Nephron (organoid): ENCODE results near the gene NHS.
"Not testable (repeated sequence)": the region's sequence is repeated elsewhere in the genome, so short reads cannot be mapped to it uniquely, and the experiment has no call there.

ENCODE experiments used
- H3K27ac Mint-ChIP-seq, 3 experiments: 2 replicates each; pipeline ENCODE4 v1.8.0; 2020; ENCODE audit warnings: mixed read lengths in 3 of 3, mild to moderate bottlenecking in 2 of 3, moderate library complexity in 1 of 3
- H3K27me3 Mint-ChIP-seq: 2 replicates; pipeline ENCODE4 v1.8.0; 2021; ENCODE audit warnings: low read depth, mild to moderate bottlenecking, moderate library complexity, mixed read lengths
- H3K36me3 Mint-ChIP-seq: 2 replicates; pipeline ENCODE4 v1.8.0; 2020; ENCODE audit warnings: low read depth, mixed read lengths
- H3K4me1 Mint-ChIP-seq: 2 replicates; pipeline ENCODE4 v1.8.0; 2020; ENCODE audit warnings: mixed read lengths
- H3K4me3 Mint-ChIP-seq, 3 experiments: 2 replicates each; pipeline ENCODE4 v1.8.0; 2020; ENCODE audit warnings: mild to moderate bottlenecking in 3 of 3, mixed read lengths in 3 of 3, moderate library complexity in 2 of 3
- H3K9me3 Mint-ChIP-seq: 2 replicates; pipeline ENCODE4 v1.8.0; 2020; ENCODE audit warnings: mixed read lengths
- TF ChIP-seq, protein P1 (sequence below), 3 experiments: fragments of 200-600 bp; sonication (generic); IDR thresholded peaks; one replicate each; pipeline ENCODE4 v1.5.0; 2021; ENCODE audit warnings: antibody characterized with exemption in 3 of 3; ENCODE audit not compliant: unreplicated experiment in 3 of 3

Gene NHS

DNA sequence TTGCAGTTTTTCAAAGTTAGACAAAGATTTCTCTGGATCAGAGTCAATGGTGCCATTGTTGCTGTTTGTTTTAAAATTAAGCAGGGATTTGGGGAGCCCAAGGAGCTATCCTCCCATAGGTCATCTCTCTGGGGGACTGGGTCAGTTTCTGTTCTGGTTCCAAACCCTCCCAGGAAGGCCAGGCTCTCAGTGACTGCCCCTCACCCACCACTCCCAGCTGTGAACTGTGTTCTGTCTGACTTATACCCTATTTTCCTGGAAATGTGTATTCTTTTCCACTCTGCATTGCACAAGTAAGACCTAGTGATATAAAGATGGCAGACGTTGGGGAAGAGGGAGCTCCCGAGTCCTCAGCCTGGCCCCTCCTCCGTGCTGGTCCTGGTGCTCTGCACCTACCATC, 65.8 kb downstream of the NHS start:
- Mint-ChIP-seq H3K27me3 (no peaks in the 10 kb centered on the region), H3K9me3 (no peaks in the 10 kb centered on the region), H3K27ac (peak overlapping the region in 1 of 3 experiments; percentile 13), H3K4me1 (peaks cover 15% of the 10 kb centered on the region), H3K4me3 (no peak overlapping the region), H3K36me3 (no peaks in the 10 kb centered on the region)
- TF ChIP-seq, protein P1, sequence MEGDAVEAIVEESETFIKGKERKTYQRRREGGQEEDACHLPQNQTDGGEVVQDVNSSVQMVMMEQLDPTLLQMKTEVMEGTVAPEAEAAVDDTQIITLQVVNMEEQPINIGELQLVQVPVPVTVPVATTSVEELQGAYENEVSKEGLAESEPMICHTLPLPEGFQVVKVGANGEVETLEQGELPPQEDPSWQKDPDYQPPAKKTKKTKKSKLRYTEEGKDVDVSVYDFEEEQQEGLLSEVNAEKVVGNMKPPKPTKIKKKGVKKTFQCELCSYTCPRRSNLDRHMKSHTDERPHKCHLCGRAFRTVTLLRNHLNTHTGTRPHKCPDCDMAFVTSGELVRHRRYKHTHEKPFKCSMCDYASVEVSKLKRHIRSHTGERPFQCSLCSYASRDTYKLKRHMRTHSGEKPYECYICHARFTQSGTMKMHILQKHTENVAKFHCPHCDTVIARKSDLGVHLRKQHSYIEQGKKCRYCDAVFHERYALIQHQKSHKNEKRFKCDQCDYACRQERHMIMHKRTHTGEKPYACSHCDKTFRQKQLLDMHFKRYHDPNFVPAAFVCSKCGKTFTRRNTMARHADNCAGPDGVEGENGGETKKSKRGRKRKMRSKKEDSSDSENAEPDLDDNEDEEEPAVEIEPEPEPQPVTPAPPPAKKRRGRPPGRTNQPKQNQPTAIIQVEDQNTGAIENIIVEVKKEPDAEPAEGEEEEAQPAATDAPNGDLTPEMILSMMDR (IDR thresholded peaks at IDR 0.05; ENCODE audit: unreplicated experiment in 3 of 3): no peak

- Mint-ChIP-seq H3K4me3 (no peak overlapping the region), H3K27me3 (no peaks in the 10 kb centered on the region), H3K27ac (no peak overlapping the region), H3K4me1 (peaks cover 18% of the 10 kb centered on the region), H3K36me3 (no peaks in the 10 kb centered on the region), H3K9me3 (no peaks in the 10 kb centered on the region)
- TF ChIP-seq, protein P1 (IDR thresholded peaks at IDR 0.05; ENCODE audit: unreplicated experiment in 3 of 3): no peak
Measured at GRCh38 chrX:17441965-17442364, 67.0 kb downstream of the NHS start.

DNA sequence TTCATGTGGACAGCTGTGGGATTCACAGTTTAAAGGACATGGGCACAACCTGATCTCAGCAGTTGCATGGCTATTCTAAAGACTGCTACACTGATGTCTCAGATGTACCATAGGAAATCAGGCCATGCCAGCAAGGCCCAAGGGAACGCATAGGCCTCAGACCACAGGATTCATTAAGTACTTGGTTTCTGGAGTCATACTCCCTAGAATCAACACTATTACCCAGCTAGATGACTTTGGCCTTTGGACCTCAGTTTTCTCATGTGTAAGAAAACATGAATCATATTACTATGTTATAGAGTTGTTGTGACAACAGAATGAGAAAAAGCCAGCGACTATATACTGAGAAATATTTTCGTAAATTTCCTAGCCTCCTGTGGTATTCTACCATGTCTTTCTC, 67.9 kb downstream of the NHS start:
- Mint-ChIP-seq H3K4me3 (no peak overlapping the region), H3K36me3 (no peaks in the 10 kb centered on the region), H3K9me3 (no peaks in the 10 kb centered on the region), H3K27me3 (no peaks in the 10 kb centered on the region), H3K4me1 (peaks cover 27% of the 10 kb centered on the region), H3K27ac (no peak overlapping the region)
- TF ChIP-seq, protein P1 (IDR thresholded peaks at IDR 0.05; ENCODE audit: unreplicated experiment in 3 of 3): no peak

DNA sequence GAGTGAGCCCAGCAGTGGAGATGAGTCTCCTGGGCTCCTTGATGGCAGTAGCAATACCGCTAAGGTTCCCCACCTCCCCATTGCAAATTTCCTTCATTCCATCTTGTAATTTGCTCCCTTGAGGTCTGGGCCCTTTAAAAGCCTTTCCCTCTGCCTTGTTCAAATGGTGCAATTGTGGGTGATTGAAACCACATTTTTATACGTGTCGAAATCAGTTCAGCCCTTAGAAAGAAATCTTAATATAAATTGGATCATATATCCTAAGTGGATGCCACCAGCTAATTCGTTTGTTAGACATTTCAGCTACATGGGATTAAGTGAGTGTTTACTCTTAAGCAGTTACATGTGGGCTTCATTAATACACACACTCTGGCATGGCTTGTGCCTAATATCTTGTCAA, 68.6 kb downstream of the NHS start:
- TF ChIP-seq, protein P1 (IDR thresholded peaks at IDR 0.05; ENCODE audit: unreplicated experiment in 3 of 3): no peak
- Mint-ChIP-seq H3K4me1 (peaks cover 33% of the 10 kb centered on the region), H3K36me3 (no peaks in the 10 kb centered on the region), H3K9me3 (no peaks in the 10 kb centered on the region), H3K4me3 (no peak overlapping the region), H3K27ac (no peak overlapping the region), H3K27me3 (no peaks in the 10 kb centered on the region)

- not testable (repeated sequence) for H3K4me3 Mint-ChIP-seq, H3K9me3 Mint-ChIP-seq, H3K27ac Mint-ChIP-seq, H3K36me3 Mint-ChIP-seq, H3K27me3 Mint-ChIP-seq
- peaks cover 38% of the 10 kb centered on the region for H3K4me1 Mint-ChIP-seq
Measured at GRCh38 chrX:17446269-17446668, 71.3 kb downstream of the NHS start.

DNA sequence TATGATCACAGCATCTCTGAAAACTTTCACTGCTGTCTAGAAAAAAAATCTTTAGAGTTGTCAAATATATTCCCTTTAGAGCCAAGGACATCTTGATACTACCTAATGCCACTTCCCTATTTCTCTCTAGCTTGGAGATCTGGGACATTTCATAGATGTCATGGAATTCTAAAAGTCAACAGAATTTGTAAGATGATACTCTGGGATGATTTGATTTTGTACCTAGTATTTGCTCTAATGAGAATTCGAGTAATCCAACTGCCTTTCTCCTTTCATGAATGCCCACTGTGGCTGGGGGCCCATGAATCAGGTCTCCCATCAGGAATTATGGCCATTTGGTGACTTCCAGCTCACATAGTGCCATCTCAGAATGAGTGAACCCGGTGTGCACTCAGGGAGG, 73.2 kb downstream of the NHS start:
- Mint-ChIP-seq H3K4me3 (no peak overlapping the region), H3K4me1 (peaks cover 38% of the 10 kb centered on the region), H3K36me3 (no peaks in the 10 kb centered on the region), H3K27ac (peak overlapping the region in 2 of 3 experiments; percentile 13 to 28), H3K27me3 (no peaks in the 10 kb centered on the region), H3K9me3 (no peaks in the 10 kb centered on the region)
- TF ChIP-seq, protein P1 (IDR thresholded peaks at IDR 0.05; ENCODE audit: unreplicated experiment in 3 of 3): no peak
